PC-9 (cell line): Measurements from ENCODE around the gene PRKCB.

ENCODE experiments used
- CTCF ChIP-seq: fragments of 200-600 bp; sonication (generic); conservative IDR thresholded peaks from 2 replicates; pipeline ENCODE4 v1.6.1; 2017; ENCODE audit warnings: mixed run types, antibody characterized with exemption, mild to moderate bottlenecking, moderate library complexity
- EZH2 ChIP-seq: fragments of 200-600 bp; sonication (generic); IDR thresholded peaks from 2 replicates; pipeline ENCODE4 v1.8.0; 2017; ENCODE audit warnings: antibody characterized with exemption, low read depth

- TF ChIP-seq CTCF (no peak), EZH2 (no peak)
These were observed 238.8 kb downstream of the PRKCB start for GRCh38 chr16:24074574-24074973.
